CD4-positive, alpha-beta T cell (primary cell): Measurements from ENCODE around the gene CD200R1L. TPM values are rescaled to one million over a fixed set of nuclear protein-coding genes. Genes with fewer than 3 reads are reported as not detected.

Experiments used
- ATAC-seq: fragments of 200-7000 bp; cut with Tn5 transposase; one replicate; pipeline ENCODE4 v1.10.0; 2022; ENCODE audit warnings: mild to moderate bottlenecking; ENCODE audit not compliant: poor library complexity
- CTCF ChIA-PET: fragments of 350-600 bp; sonication (Branson Sonifier 250); formaldehyde crosslinking; loops from one replicate; lab custom pipeline; 2021; ENCODE audit warnings: antibody characterized with exemption, inconsistent platforms; lab: Charles Lee
- POLR2A ChIA-PET: fragments of 350-600 bp; sonication (Branson Sonifier 250); formaldehyde crosslinking; loops from one replicate; lab custom pipeline; 2021; ENCODE audit warnings: antibody characterized with exemption, inconsistent platforms; lab: Charles Lee
- DNase-seq, 14 experiments: peaks; one replicate each; pipeline ENCODE4 v3.0.0-alpha.2; 2013 to 2020; ENCODE audit warnings: mixed read lengths in 2 of 14
- H3K27ac ChIP-seq, 2 donors: one replicate each; pipeline versions ENCODE4 v1.5.1 to v1.7.0; 2013; ENCODE audit warnings: low read length in 2 of 2, low read depth in 1 of 2, mild to moderate bottlenecking in 1 of 2
- H3K27me3 ChIP-seq, 2 experiments: 1 replicate in 1 of 2; 2 replicates in 1 of 2; pipeline versions ENCODE4 v1.6.1 to v1.7.0; 2013; ENCODE audit warnings: low read length in 2 of 2, control low read depth in 1 of 2, mild to moderate bottlenecking in 1 of 2, moderate library complexity in 1 of 2; ENCODE audit not compliant: insufficient read depth in 2 of 2, control insufficient read depth in 1 of 2
- H3K36me3 ChIP-seq: one replicate; pipeline ENCODE4 v1.6.1; 2013; ENCODE audit warnings: low read length, control low read depth; ENCODE audit not compliant: insufficient read depth
- H3K4me1 ChIP-seq: one replicate; pipeline ENCODE4 v1.6.1; 2013; ENCODE audit warnings: low read length, control low read depth; ENCODE audit not compliant: insufficient read depth
- H3K4me3 ChIP-seq: one replicate; pipeline ENCODE4 v1.5.1; 2013; ENCODE audit warnings: mild to moderate bottlenecking, low read length, moderate library complexity
- H3K9me3 ChIP-seq, 2 experiments: 1 replicate in 1 of 2; 2 replicates in 1 of 2; pipeline versions ENCODE4 v1.6.1 to v1.7.0; 2013; ENCODE audit warnings: low read length in 2 of 2, mild to moderate bottlenecking in 2 of 2, control low read depth in 1 of 2, moderate library complexity in 1 of 2; ENCODE audit not compliant: control insufficient read depth in 1 of 2, insufficient read depth in 1 of 2
- H3K27ac Mint-ChIP-seq: one replicate; pipeline ENCODE4 v1.8.0; 2020; ENCODE audit warnings: mixed read lengths
- H3K27me3 Mint-ChIP-seq: one replicate; pipeline ENCODE4 v1.8.0; 2021; ENCODE audit warnings: mixed read lengths
- H3K36me3 Mint-ChIP-seq: one replicate; pipeline ENCODE4 v1.8.0; 2021; ENCODE audit warnings: low read depth, mixed read lengths
- H3K4me1 Mint-ChIP-seq: one replicate; pipeline ENCODE4 v1.8.0; 2021; ENCODE audit warnings: low read depth, mixed read lengths
- H3K4me3 Mint-ChIP-seq: one replicate; pipeline ENCODE4 v1.8.0; 2020; ENCODE audit warnings: mild to moderate bottlenecking, mixed read lengths
- H3K9me3 Mint-ChIP-seq: one replicate; pipeline ENCODE4 v1.8.0; 2020; ENCODE audit warnings: mixed read lengths
- intact Hi-C, 2 experiments: fragments of 100-400 bp; cut with DNase I in 1 of 2; cut with micrococcal nuclease in 1 of 2; formaldehyde crosslinking; loops; one replicate each; pipeline versions ENCODE4 v1.15.1 to v1.9.0; 2023 to 2025; cut with DNase I, micrococcal nuclease
- polyA plus RNA-seq, 2 donors: library from polyadenylated mRNA; unstranded; fragments of 120-200 nt; gene quantifications; one replicate each; pipeline ENCODE4 v1.2.1, GENCODE V29; 2013
- total RNA-seq, 174 experiments: library from RNA in 2 of 174; stranded (reverse) in 2 of 174; gene quantifications; one replicate each; pipeline ENCODE4 v1.2.3 and lab custom pipeline; 2021 to 2026
- TF ChIP-seq, protein P1 (sequence below): fragments of 200-600 bp; IDR thresholded peaks from one replicate; pipeline ENCODE4 v1.8.0; 2022; ENCODE audit warnings: antibody characterized with exemption, mild to moderate bottlenecking

The CD200R1L gene, protein sequence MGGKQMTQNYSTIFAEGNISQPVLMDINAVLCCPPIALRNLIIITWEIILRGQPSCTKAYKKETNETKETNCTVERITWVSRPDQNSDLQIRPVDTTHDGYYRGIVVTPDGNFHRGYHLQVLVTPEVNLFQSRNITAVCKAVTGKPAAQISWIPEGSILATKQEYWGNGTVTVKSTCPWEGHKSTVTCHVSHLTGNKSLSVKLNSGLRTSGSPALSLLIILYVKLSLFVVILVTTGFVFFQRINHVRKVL
- total RNA-seq (under 1 TPM in 1 of 2 experiments, not detected in 1; 0.17 TPM), total RNA-seq (lab: John Stamatoyannopoulos, UW) (0 to 0.41 (median 0) reads per million in 172 experiments)
- polyA plus RNA-seq (2013, experiment 1 of 2) = not detected
- polyA plus RNA-seq (2013, experiment 2 of 2) = not detected

DNA sequence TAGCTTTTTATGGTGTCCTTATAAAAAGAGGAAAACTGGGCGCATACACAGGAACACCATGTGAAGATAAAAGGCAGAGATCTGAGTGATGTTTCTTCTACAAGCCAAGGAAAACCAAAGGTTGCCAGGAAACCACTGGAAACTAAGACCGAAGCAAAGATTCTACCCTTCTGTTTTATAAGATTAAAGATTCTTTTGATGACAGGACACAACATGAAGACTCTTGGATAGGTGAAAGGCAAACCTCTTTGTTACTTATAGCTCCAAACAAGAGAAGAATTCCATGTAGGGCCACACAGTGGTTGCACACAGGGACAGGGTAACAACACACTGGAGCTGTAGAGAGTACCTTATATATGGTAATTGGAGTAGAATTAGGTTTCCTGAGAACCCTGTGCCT is at the start of gene CD200R1L:
Gene CD200R1L (minus strand): TSS at position 101 of the 400 bp plus-strand sequence. CDS start 17,497 bp downstream, outside the sequence.
- peaks cover 12 to 17% of the 10 kb centered on the region in 2 experiments for H3K9me3 ChIP-seq
- POLR2A ChIA-PET = interaction anchor here (1.1 to 1.4 kb wide), 2 partner anchors 12 to 21 kb away, joined by 3 to 4 read pairs; no protein-coding TSS in a partner anchor
- H3K4me3 ChIP-seq = no peak within 1 kb of the TSS
- peak within 1 kb of the TSS; percentile 15 for H3K4me3 Mint-ChIP-seq
- intact Hi-C loops = no loop called here
- H3K27me3 ChIP-seq = no peaks in the 10 kb centered on the region
- ATAC-seq = no peak
- H3K4me1 ChIP-seq = peaks cover 20% of the 10 kb centered on the region
- H3K36me3 ChIP-seq = no peaks in the 10 kb centered on the region
- TF ChIP-seq, protein P1, sequence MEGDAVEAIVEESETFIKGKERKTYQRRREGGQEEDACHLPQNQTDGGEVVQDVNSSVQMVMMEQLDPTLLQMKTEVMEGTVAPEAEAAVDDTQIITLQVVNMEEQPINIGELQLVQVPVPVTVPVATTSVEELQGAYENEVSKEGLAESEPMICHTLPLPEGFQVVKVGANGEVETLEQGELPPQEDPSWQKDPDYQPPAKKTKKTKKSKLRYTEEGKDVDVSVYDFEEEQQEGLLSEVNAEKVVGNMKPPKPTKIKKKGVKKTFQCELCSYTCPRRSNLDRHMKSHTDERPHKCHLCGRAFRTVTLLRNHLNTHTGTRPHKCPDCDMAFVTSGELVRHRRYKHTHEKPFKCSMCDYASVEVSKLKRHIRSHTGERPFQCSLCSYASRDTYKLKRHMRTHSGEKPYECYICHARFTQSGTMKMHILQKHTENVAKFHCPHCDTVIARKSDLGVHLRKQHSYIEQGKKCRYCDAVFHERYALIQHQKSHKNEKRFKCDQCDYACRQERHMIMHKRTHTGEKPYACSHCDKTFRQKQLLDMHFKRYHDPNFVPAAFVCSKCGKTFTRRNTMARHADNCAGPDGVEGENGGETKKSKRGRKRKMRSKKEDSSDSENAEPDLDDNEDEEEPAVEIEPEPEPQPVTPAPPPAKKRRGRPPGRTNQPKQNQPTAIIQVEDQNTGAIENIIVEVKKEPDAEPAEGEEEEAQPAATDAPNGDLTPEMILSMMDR = no peak
- peak within 1 kb of the TSS; percentile 9 for H3K27ac Mint-ChIP-seq
- DNase-seq = no peak
- H3K27me3 Mint-ChIP-seq = no peaks in the 10 kb centered on the region
- peaks cover 24% of the 10 kb centered on the region for H3K4me1 Mint-ChIP-seq
- H3K36me3 Mint-ChIP-seq = peaks cover 6% of the 10 kb centered on the region
- no peak within 1 kb of the TSS for H3K27ac ChIP-seq
- peaks cover 18% of the 10 kb centered on the region for H3K9me3 Mint-ChIP-seq
- CTCF ChIA-PET = no interaction called here

DNA sequence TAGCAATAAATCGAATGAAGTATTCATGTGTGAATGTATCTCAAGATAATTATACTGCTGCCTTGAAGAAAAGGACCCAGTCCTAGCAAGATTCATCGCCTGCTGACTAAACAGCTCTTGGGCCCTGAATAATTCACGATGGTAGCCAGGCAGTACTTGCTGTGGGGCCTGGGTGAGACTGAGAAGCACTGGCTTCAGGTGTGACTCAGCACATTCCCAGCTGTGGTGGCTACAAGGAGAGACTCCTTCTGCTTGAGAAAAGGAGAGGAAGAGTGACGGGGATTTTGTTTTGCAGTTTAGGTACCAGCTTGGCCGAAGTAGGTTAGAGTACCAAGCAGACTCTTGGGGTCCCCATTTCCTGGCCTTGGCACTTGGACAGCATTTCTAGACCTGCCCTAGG is 47.6 kb upstream of the CD200R1L start:
- Mint-ChIP-seq H3K4me3 (no peak overlapping the region), H3K4me1 (no peaks in the 10 kb centered on the region), H3K27ac (no peak overlapping the region), H3K27me3 (no peaks in the 10 kb centered on the region), H3K9me3 (no peaks in the 10 kb centered on the region), H3K36me3 (no peaks in the 10 kb centered on the region)
- ChIA-PET CTCF (no interaction called here), POLR2A (no interaction called here)
- Histone ChIP-seq H3K36me3 (no peaks in the 10 kb centered on the region), H3K4me1 (no peaks in the 10 kb centered on the region), H3K9me3 (no peaks in the 10 kb centered on the region), H3K4me3 (no peak overlapping the region), H3K27ac (no peak overlapping the region), H3K27me3 (no peaks in the 10 kb centered on the region)
- intact Hi-C loops = no loop called here
- ATAC-seq (no peak), DNase-seq (no peak)
- TF ChIP-seq, protein P1 = no peak

- TF ChIP-seq, protein P1 = no peak
- intact Hi-C loops = no loop called here
- Histone ChIP-seq H3K9me3 (no peaks in the 10 kb centered on the region), H3K27me3 (no peaks in the 10 kb centered on the region), H3K4me1 (no peaks in the 10 kb centered on the region), H3K36me3 (no peaks in the 10 kb centered on the region), H3K4me3 (no peak overlapping the region), H3K27ac (no peak overlapping the region)
- ChIA-PET POLR2A (no interaction called here), CTCF (no interaction called here)
- ATAC-seq (no peak), DNase-seq (no peak)
- Mint-ChIP-seq H3K27ac (no peak overlapping the region), H3K36me3 (no peaks in the 10 kb centered on the region), H3K4me3 (no peak overlapping the region), H3K27me3 (no peaks in the 10 kb centered on the region), H3K4me1 (no peaks in the 10 kb centered on the region), H3K9me3 (no peaks in the 10 kb centered on the region)
Measured at GRCh38 chr3:112889357-112889756, 42.7 kb upstream of the CD200R1L start.
